ENCODE measurements around the gene DBNDD2.

Gene DBNDD2, protein sequence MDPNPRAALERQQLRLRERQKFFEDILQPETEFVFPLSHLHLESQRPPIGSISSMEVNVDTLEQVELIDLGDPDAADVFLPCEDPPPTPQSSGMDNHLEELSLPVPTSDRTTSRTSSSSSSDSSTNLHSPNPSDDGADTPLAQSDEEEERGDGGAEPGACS

DNA sequence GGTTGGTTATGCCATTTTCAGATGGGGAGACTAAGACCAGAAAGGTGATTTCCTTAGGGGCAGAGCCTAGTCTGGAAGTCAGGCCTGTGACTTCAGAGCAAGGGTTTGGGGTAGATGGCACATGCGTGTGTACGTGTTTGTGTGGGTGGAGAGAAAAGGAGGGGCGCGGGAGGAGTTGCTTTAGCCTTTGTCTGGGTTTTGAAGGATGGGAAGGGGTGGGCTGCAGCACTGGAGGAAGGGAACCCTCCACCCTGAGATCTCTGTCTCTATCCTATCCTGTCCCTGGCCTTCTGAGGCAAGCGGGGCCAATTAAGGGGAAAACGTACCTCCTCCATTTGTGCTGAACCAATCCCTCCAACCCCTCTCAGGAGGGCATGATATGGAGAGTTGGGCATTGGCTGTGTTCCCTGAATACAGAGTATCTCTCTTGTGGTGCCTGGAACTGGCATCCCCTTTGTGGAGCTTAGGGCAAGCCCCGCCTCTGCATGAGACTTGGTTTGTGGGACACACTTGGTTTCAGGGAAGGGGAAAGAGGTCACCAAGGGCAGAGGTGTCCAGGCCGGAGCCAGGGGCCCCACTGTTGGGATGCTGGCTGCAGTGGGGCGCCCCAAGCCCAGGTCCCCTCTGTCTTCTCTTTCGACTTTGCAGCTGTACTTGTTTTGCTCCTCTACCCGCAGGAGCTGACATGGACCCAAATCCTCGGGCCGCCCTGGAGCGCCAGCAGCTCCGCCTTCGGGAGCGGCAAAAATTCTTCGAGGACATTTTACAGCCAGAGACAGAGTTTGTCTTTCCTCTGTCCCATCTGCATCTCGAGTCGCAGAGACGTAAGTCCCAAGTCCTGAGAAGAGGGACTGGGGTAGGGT lies at the start of gene DBNDD2:
Gene DBNDD2, plus strand, starts transcription at position 507 of the 863 bp plus-strand sequence. Its CDS starts 179 bp downstream, at position 686.
- in situ Hi-C loops (cut with HindIII; ENCODE audit: low sequenced_read_pairs): no loop called here

DNA sequence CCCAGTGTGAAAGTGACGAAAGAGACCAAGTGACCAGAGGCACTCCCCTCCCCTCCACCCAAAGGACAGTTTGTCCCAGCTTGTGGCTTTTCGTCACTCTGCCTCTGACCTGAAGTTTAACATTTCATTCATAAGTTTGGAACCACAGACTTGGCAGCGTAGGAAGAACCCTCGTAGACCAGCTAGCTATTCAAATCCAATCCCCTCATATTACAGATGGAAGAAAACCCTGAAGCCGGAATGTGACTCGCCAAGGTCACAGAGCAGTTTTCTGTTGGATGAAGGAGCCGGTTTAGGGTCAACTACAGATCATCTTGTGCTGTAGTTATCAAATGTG lies 49.1 kb upstream of the DBNDD2 start:
- in situ Hi-C loops (cut with HindIII; ENCODE audit: low sequenced_read_pairs): no loop called here

DNA sequence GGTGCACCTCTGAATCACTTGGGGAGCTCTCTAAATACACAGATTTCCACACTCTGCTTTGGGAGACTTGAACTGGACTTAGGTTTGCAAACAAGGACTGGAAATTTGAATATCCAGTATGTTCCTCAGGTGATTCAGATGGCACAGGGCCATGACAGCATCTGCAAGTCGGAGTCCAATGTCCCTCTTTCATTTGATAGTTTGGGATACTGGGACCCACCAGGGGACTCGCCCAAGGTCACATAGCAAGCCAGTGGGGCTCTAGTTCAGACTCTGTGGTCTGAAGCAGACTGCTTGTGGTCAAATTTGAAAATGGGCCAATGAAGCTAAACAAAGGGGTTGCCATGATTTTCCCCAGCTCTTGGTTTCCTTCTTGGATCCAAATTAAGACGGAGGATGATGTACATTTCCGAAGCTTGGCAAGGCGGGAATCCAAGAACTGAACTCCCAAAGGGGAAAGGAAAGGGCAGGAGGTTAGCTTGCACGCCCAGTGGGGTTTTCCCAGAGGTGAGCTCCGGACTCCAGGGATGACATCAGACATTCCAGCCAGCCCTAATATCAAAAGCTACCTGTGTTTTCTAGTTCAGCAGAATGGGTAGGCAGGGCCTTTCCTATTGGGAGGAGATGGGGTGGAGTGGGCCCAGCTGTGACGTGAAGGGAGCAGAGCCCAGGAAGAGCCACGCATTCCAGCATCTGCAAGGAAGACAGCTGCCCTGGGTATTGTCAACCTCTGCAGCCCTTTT lies 48.5 kb upstream of the DBNDD2 start:
- in situ Hi-C loops (cut with HindIII; ENCODE audit: low sequenced_read_pairs): no loop called here

DNA sequence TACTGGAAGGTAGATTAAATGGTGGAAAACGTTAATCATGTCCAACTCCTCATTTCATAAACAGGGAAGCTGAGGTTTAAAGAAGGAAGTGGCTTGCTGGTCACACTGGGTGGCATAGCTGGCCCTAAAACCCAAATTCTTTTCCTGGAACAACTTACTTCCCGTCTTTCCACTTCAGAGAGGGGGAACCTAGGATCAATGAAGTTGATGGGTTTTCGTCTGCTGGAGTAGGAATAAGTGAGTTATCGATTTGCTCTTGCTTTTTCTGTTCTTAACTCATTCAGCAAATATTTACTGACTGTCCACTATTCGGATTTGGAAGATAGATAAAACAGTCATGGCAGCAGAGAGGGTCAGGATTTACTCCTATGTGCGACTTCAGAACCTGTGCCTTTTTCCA lies 46.3 kb upstream of the DBNDD2 start:
- in situ Hi-C loops (cut with HindIII; ENCODE audit: low sequenced_read_pairs): no loop called here

DNA sequence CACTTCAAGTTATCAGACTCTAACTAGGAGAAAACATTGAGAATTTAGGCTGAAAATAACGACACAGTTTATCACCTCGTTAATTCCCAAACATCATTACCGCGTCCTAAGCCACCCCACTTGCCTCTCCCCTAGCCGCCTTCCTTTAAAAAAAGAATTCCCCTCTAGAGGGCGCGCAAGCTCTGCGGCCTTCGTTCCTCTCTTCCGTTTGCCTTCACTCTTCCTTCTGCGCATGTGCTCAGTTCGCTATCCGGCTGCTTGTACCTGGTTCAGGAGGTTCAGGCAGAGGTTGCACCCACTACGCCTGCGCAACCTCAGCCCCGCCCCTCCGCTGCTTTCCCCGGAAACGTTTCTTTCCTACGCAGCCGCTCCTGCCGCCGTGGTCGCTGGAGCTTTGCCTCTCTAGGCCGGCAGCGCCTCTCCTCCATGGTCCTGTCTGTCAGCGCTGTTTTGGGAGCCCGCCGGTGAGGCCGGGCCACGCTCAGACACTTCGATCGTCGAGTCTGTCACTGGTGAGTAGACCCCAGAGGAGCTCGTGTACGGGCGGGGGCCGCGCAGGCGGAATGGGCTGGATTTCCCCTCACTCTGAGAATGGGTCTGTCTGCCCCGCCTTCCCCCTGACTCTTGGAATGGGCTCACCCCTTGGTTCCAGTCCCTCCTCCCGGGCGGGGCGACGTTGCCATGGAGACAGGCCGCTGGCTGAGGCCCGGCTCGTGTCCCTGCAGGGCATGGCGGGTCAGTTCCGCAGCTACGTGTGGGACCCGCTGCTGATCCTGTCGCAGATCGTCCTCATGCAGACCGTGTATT lies 45.1 kb upstream of the DBNDD2 start, which contains the start of gene SYS1:
Gene SYS1, plus strand, starts transcription at position 353 of the 807 bp plus-strand sequence. Its CDS starts 376 bp downstream, at position 729.
- in situ Hi-C loops (cut with HindIII; ENCODE audit: low sequenced_read_pairs): no loop called here

DNA sequence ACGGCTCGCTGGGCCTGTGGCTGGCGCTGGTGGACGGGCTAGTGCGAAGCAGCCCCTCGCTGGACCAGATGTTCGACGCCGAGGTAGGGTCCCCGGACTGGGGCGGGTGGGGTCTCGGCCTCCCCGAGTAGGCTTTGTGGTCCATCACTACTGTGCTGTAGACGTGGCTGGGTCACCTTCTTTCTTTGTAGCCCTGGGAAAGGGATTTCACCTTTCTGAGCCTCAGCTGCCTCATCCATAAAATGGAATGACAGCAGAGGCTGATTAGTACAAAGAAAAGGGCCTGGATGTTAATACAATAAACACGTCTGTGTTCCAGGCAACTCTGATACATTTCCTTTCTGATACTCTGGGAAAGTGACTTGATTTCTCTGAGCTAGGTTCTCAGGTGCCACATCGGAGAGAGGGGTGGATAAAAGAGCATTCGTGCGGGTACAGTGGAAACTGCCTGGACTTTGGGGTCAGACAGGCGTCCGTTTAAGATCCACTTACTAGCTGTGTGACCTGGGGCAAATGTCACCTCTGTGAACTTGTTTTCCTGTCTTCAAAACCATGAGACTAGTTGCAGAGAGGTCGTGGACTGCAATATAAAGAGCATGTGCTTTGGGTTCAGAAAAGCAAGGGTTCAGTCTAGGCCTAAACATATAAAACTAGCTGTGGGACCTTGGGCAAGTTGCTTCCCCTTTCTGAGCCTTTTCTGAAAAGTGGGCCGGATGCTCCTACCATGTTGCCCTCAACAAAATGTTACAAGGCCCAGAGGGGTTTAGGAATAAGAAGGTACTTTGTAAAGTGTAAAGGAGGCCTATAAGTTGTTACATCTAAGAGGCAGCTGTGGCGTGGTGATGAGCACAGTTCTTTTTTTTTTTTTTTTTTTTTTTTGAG lies 44.2 kb upstream of the DBNDD2 start:
- in situ Hi-C loops (cut with HindIII; ENCODE audit: low sequenced_read_pairs): no loop called here

DNA sequence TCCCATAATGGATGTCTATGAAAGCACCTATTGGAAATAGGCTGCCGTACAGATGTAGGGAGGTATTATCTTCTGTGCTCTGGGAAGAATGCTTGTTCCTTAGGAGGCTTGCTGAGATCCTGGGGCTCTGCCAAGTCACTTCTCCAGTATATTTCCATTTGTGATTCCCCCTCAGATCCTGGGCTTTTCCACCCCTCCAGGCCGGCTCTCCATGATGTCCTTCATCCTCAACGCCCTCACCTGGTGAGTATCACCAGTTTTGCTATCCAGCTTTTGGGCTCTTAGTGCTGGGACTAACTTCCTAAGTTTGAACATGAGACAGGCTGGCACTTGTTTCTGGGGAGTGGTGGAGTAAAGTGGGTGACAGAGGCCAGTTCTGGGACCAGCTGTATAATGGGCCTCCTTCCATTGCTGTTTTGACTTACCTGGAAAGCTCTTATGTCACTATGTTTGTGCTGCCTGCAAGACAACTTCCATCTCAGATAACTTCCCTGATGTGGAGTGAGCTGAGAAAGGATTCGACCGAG lies 42.6 kb upstream of the DBNDD2 start:
- in situ Hi-C loops (cut with HindIII; ENCODE audit: low sequenced_read_pairs): no loop called here

DNA sequence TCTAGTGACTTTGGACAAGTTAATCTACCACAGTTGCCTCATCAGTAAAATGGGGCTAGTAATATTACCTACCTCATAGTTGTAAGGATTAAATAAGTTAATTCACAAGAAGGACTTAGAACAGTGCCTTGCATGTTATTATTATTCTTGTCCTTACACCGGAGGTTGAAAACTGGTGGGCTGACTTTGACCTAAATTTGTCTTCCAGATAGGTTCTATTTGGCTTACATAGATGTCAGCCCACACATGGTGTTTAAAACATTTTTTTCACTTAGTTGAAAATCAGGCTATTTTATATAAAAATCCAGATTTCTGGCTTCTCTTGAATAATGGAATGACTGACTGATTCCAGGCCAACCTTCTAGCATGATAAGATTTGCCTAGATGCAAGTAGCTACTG lies 41.9 kb upstream of the DBNDD2 start:
- in situ Hi-C loops (cut with HindIII; ENCODE audit: low sequenced_read_pairs): no loop called here

DNA sequence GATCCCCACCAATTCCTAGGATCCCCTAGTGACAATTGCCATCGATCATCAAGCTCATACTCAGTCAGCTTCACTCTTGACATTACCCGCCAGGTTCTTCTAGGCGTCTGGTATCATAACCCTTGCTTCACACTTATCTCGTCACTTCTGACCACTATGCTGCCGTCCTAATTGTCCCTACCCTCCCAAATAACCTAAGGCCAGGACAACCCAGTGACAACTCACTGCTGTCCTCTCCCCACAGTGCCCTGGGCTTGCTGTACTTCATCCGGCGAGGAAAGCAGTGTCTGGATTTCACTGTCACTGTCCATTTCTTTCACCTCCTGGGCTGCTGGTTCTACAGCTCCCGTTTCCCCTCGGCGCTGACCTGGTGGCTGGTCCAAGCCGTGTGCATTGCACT lies 41.5 kb upstream of the DBNDD2 start:
- in situ Hi-C loops (cut with HindIII; ENCODE audit: low sequenced_read_pairs): no loop called here

DNA sequence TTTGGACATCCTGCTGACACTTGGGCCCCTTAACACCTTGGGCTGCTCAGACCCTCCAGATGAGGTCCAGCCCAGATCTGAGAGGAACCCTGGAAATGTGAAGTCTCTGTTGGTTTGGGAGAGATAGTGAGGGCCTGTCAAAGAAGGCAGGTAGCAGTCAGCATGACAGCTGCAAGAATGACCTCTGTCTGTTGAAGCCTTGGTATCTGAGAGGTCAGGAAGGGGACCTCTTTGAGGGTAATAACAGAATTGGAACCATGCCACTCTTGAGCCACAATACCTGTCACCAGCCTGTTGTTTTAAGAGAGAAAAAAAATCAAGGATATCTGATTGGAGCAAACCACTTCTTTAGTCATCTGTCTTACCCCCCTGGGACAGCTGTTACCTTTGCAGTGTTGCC lies 41.0 kb upstream of the DBNDD2 start:
- in situ Hi-C loops (cut with HindIII; ENCODE audit: low sequenced_read_pairs): no loop called here

DNA sequence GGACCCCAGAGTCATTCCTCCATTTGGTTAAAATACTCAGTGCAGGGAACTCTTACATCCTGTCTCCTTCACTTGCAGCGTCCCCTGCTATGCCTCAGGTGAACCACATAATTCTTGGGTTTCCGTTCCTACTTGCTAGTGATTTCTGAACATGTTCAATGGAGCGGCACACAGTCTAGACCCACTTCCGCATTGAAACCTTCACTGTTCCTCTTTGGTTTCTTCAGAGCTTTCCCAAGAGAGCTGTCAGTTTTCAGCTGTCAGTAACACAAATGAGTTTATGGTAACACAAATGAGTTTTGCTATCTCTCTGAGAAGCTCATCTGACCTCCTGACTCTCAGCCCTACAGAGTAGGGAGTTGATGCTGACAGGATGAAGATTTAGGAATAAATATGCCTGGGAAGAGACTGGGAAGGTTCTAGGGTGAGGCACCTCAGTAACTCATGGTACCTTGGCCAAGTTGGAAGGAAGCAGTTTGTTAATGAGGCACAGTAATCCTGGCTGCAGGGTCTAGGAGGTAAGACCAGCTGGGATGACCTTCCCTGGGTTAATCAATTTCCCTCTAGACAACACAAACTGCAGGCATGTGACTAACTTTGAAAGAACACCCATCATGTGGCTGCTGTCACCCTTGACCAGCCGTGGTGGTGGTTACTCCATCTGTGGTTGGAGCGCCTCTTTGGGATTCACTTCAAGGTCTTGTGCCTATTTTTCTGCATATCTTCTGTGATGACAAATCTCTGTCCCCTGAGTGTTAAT lies 39.7 kb upstream of the DBNDD2 start:
- in situ Hi-C loops (cut with HindIII; ENCODE audit: low sequenced_read_pairs): no loop called here

DNA sequence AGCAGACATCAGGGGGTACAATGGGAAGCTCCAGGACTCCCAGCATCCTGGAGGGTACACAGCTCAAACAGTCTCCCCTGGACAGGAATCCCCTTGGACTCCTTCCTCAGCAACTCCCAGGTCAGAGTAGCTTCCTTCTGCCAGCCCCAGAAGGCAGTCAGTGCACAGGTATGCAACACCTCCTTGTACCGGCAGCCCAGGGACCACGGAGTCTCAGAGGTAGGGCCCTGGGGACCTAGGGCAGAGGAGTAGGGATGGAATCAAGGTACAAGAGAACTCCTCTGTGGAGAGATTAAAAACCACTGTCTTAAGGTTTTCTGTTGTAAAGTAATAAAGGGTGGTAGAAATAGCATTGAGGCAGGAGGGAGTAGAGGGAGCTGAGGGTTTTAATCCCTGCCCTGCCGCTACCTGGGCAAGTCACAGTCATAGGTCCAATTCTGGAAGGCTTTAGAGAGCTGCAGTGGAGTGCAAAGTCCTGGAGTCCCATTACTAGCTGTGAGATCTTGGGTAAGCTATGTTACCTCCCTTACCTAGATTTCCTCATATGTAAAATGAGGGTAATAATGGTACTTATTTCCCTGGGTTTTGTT lies 37.4 kb upstream of the DBNDD2 start:
- in situ Hi-C loops (cut with HindIII; ENCODE audit: low sequenced_read_pairs): no loop called here

DNA sequence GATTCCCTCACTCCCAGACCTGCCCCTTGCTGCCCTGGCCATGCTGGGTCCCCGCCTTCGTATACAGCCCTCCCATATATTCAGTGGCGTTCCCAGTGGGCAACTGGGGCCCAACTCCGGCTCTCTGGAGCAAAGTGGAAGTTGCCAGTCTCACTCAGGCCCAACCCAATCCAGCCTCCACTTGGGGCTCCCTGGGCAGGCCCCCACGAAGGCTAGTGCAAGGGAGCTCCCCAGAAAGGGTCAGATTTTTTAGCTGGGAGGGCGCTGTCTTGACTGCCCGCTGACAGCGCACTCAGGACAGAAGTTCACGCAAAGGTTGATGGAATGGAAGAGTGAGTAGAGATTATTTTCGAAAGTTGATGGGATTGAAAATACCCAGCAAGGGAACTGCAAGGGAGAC lies 35.8 kb upstream of the DBNDD2 start:
- in situ Hi-C loops (cut with HindIII; ENCODE audit: low sequenced_read_pairs): no loop called here

DNA sequence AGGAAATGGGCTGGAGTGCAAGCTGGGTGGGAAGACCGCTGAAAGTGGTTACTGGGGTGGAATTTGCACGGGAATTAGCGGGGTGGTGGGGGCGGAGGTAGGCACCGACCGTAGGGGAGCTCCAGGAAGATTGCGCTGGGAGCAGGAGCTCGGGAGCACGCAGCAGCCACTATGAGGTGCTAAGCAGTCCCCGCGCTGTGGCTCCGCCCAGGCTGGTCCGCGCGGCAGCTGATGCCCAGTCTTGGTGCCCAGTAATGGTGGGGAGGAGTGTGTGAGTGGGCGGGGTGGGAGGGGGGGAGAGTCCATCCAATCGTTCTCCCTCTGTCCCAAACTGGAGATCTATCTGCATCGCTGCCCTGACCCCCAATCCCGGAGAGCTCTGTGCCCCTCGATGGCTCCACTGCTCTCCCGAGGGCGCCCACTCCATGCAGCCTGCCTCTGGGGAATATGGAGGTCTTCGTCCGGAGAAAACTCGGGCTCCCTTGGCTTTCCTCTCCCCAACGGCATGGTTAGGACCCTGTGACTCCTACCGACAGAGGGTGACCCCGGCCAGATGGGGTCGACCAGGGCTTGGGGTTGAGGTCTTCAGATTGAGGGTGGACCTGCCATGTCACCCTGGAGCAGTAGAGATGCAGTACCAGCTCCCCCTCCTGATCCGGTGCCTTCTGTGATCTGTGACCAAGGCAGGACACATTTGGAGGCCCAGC lies 35.3 kb upstream of the DBNDD2 start:
- in situ Hi-C loops (cut with HindIII; ENCODE audit: low sequenced_read_pairs): no loop called here

DNA sequence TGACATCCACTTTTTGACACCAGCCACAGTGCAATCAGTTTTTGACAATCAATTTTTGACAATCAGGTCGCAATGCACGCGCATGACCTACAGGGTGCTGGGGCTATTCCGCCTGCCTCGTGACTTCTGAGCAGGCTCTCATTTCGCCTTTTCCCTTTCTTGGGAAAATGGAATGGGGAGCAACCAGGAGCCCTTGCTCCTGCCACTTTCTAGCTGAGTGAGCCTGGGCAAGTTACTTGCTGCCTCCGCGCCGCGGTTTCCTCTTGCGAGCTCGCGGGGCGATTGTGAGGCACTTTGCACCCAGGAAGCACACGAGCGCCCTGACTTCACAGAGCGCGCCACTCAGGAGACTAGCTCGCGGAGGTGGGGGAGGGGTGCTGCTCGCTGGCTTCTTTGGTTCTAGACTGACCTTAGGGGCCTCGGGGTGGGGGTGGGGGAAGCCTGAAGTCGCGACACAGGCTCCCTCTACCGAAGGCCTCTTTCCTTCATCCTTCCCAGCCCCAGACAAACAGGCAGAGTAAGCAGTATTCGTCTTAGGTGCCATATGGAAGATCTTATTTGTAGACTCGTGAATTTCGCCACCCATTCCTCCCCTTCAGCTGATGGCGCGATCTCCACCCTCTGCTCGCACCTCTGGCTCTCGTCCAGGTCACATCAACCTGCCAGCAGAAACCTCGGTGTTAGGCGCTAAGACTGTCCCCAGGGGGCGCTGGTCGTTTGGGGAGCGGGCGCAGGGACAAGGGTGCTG lies 34.6 kb upstream of the DBNDD2 start:
- in situ Hi-C loops (cut with HindIII; ENCODE audit: low sequenced_read_pairs): no loop called here

DNA sequence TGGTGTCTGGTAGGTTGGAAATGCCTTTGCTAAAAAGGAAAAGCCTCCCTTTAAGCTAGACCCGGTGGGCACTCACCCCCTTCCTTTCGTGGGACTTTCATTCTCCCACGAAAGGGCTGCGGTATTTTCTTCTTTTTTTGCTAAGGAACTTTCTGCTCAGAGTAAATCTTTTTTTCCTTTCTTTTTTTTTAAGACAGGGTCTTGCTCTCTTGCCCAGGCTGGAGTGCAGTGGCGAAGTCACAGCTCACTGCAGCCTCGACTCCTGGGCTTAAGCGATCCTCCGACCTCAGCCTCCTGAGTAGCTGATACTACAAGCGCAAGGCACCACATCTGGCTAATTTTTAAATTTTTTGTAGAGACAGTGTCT lies 34.0 kb upstream of the DBNDD2 start:
- in situ Hi-C loops (cut with HindIII; ENCODE audit: low sequenced_read_pairs): no loop called here

DNA sequence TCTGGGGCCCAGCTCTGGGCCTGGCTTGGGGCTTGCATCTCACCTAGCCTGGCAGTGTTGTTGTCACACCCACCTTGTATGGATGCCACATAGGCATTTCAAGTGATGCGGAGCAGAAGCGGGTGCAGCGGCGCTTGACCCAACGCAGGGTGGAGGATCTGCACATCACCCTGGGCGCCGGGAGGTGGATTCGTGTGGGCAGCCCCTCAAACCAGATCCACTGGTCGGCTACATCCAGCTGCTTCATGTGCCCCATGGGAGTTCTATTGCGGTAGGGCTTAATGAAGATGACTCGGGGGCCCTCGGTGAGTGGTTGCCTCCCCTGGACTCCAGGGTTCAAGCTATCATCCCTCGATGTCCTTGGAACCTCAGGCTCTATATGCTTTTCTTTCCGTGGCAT lies 33.1 kb upstream of the DBNDD2 start:
- in situ Hi-C loops (cut with HindIII; ENCODE audit: low sequenced_read_pairs): no loop called here

Data from DLD1 (cell line).